Ovary (tissue), 3 donors: ENCODE results near the gene CRYBG2.

Experiments used
- EP300 ChIP-seq: sonication (generic); formaldehyde crosslinking; IDR thresholded peaks from one replicate; pipeline ENCODE4 v1.6.1; 2017; ENCODE audit warnings: antibody characterized with exemption
- POLR2A ChIP-seq: fragments of 450-650 bp; IDR thresholded peaks from one replicate; pipeline ENCODE4 v1.6.1; 2017; ENCODE audit warnings: antibody characterized with exemption, mild to moderate bottlenecking, moderate library complexity
- TF ChIP-seq, protein P1 (sequence below), 3 donors: fragments of 450-650 bp in 2 of 3; fragments of 200-600 bp in 1 of 3; IDR thresholded peaks; one replicate each; pipeline versions ENCODE4 v1.5.1 to v1.8.0; 2016 to 2022; ENCODE audit warnings: antibody characterized with exemption in 3 of 3, mild to moderate bottlenecking in 1 of 3
- donor health status: DM: no; HTN: no; CAD: no.

DNA sequence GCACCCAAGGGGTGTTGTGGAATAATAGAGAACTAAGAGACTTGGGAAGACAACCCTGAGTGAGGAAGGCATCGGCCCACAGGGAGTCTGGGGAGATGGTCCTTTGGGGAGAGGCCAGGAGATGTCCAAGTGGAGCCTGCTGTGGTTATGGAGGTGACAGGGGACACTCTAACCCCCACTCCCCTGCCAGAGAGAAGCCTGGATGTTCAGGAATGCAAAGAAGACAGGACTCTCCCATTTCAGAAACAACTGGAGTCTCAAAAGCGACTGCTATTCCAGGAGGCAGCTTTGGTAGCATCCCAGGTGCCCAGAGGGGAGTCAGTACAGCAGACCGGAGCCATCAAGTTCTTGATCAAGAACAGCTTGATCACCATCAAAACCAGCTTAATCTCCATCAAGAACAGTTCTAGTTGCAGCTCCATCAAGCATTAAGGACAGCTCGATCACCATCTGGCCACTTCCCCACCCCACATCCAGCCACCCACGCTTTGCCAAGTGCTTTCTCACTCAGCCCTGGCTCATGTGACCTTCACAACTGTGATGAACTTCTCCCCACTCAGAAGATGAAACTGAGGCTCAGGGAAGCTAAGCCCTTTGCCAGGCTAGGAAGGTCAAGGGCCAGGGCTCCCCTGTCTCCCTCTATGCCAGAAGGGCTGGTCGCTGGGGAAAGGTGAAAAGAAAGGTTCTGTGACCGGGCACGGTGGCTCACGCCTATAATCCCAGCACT, 35.4 kb downstream of the CRYBG2 start:
- TF ChIP-seq, protein P1, sequence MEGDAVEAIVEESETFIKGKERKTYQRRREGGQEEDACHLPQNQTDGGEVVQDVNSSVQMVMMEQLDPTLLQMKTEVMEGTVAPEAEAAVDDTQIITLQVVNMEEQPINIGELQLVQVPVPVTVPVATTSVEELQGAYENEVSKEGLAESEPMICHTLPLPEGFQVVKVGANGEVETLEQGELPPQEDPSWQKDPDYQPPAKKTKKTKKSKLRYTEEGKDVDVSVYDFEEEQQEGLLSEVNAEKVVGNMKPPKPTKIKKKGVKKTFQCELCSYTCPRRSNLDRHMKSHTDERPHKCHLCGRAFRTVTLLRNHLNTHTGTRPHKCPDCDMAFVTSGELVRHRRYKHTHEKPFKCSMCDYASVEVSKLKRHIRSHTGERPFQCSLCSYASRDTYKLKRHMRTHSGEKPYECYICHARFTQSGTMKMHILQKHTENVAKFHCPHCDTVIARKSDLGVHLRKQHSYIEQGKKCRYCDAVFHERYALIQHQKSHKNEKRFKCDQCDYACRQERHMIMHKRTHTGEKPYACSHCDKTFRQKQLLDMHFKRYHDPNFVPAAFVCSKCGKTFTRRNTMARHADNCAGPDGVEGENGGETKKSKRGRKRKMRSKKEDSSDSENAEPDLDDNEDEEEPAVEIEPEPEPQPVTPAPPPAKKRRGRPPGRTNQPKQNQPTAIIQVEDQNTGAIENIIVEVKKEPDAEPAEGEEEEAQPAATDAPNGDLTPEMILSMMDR (IDR thresholded peaks at IDR 0.05): no peak
- TF ChIP-seq POLR2A (no peak), EP300 (no peak)
